IPS DF 19.7 (cell line): ENCODE measurements around the gene DDX6.

Experiments
- DNase-seq: peaks from one replicate; pipeline ENCODE4 v3.0.0-alpha.2; 2013; ENCODE audit warnings: low read depth, low spot score

DDX6 gene

DNA sequence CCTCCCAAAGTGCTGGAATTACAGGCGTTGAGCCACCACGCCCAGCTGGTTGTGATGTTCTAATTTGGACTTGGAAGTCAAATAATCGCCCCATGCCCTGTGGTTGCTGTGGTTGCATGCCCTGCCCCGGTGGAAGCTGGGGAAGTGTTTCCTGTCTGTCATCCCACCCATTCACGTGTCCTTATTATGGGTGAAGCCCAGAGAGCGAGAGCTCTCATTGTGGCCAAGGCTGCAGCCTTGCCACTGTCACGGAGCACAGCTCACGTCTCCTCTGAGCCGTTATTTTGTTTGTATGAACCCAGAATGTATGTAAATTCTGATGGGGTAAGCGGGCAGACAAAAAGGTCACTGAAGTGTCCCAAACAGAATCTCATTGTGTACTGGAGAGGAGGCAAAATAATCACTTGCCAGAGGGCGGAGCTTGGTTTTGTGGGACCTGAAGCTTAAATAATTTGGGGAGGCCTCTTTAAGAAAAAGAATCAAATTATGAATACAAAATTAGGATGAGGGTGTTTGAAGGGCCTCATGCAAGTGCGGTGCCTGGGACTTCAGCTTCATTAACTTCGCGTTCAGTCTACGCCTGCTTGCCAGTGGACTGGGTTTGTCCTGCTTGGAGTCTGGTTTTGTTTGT is 85.7 kb downstream of the DDX6 start:
- DNase-seq = no peak

DNA sequence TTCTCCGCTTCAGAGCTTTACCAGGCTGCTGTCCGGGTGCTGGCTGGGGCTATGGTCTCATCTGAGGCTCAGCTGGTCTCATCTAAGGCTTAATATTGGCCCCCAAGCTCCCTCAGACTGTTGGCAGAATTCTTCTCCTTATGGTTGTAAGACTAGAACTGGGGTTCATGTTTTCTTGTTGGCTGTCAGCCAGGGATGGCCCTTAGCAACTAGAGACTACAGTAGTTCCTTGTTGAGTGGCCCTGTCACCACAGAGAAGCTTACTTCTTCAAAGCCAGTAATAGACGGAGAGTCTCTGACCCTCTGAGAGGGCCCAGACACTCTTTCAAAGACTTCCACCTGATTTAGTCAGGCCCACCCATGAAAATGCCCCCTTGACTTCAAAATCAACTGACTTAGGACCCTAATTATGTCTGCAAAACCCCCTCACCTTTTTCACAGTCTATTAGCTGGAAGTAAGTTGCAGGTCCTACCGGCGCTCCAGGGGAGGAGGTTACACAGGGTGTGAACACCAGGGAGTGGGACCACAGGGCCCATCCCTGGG is 87.3 kb downstream of the DDX6 start:
- DNase-seq = no peak

DNA sequence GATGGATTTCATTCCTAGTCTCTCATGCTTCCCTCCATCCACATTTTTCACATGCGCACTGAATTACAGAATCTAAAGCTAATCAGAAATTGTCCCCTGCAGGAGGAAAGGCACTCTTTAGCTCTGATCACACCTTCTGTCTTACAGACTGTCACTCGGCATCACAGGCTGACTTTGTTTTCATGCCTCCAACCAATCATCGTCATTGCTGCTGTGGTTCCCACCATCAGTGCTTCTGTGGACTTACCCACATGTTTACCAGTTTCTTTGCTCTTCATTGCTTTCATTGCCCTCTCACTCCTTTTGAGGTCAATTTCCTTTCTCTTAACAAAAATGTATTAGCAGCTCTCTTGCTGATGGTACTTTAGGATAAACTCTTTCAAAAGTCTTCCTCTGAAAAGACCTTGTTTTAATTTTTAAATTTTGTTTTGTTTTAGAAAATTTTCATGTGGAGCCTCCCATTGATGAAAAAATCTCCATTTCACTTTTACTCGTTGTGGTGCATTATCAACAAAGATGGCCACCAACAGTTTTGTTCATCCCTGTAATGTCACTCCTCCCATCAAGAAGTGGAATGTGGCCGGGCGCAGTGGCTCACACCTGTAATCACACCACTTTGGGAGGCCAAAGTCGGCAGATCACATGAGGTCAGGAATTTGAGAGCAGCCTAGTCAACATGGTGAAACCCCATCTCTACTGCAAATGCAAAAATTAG is 91.3 kb downstream of the DDX6 start:
- DNase-seq = no peak
